Breast epithelium (tissue), 4 donors: Measurements from ENCODE around the gene BLZF1. TPM values are rescaled to one million over a fixed set of nuclear protein-coding genes. Genes with fewer than 3 reads are reported as not detected.
"Not testable (repeated sequence)": the region's sequence is repeated elsewhere in the genome, so short reads cannot be mapped to it uniquely, and the experiment has no call there.

Source experiments
- DNase-seq, 2 donors: peaks; one replicate each; pipeline ENCODE4 v3.0.0-alpha.2; 2019; ENCODE audit warnings: low spot score in 2 of 2
- H3K27ac ChIP-seq, 2 donors: fragments of 200-600 bp; sonication (generic) in 1 of 2; one replicate each; pipeline ENCODE4 v1.5.1; 2016 to 2019; ENCODE audit warnings: mild to moderate bottlenecking in 1 of 2
- H3K27me3 ChIP-seq, 2 donors: fragments of 200-600 bp; sonication (generic) in 1 of 2; one replicate each; pipeline versions ENCODE4 v1.5.1 to v1.6.0; 2017 to 2019; ENCODE audit warnings: control low read depth in 1 of 2, mild to moderate bottlenecking in 1 of 2
- H3K36me3 ChIP-seq: fragments of 200-600 bp; one replicate; pipeline ENCODE4 v1.5.1; 2019
- H3K4me1 ChIP-seq, 2 donors: fragments of 200-600 bp; sonication (generic); one replicate each; pipeline ENCODE4 v1.5.1; 2016 to 2019; ENCODE audit warnings: control low read depth in 1 of 2
- H3K4me3 ChIP-seq, 3 donors: fragments of 200-600 bp; sonication (generic); 1 replicate in 2 of 3; 2 replicates in 1 of 3; pipeline ENCODE4 v1.5.1; 2016 to 2019; ENCODE audit warnings: mild to moderate bottlenecking in 3 of 3, moderate library complexity in 2 of 3
- H3K9me3 ChIP-seq, 2 donors: fragments of 200-600 bp; sonication (generic) in 1 of 2; one replicate each; pipeline ENCODE4 v1.5.1; 2016 to 2019; ENCODE audit warnings: control low read depth in 1 of 2
- POLR2A ChIP-seq: fragments of 450-650 bp; IDR thresholded peaks from one replicate; pipeline ENCODE4 v1.6.1; 2016; ENCODE audit warnings: antibody characterized with exemption, mild to moderate bottlenecking, moderate library complexity
- POLR2AphosphoS5 ChIP-seq, 3 donors: sonication (generic); formaldehyde crosslinking; IDR thresholded peaks; one replicate each; pipeline ENCODE4 v1.6.1; 2017; ENCODE audit warnings: antibody characterized with exemption in 3 of 3
- intact Hi-C: fragments of 100-400 bp; cut with DNase I; formaldehyde crosslinking; loops from one replicate; pipeline ENCODE4 v1.15.1; 2023; ENCODE audit warnings: low total_unique reads
- total RNA-seq, 3 donors: library from RNA; depleted of rRNA; stranded (reverse); fragments of >200 nt; gene quantifications; one replicate each; pipeline ENCODE4 v1.1.0, GENCODE V29; 2016
- TF ChIP-seq, protein P1 (sequence below), 3 donors: fragments of 450-650 bp; IDR thresholded peaks; one replicate each; pipeline ENCODE4 v1.5.1; 2016 to 2017; ENCODE audit warnings: antibody characterized with exemption in 3 of 3, mild to moderate bottlenecking in 3 of 3, moderate library complexity in 3 of 3

Gene BLZF1
- total RNA-seq, 3 donors from 2014 or later = 22.0 to 34.8 (median 27.7) TPM

- H3K9me3 ChIP-seq = peaks cover 0 to 6% of the 10 kb centered on the region in 2 donors
- no peak overlapping the region for H3K27ac ChIP-seq
- intact Hi-C loops = no loop called here
- no peak for DNase-seq
- no peaks in the 10 kb centered on the region for H3K27me3 ChIP-seq
- H3K4me1 ChIP-seq = no peaks in the 10 kb centered on the region
- no peak overlapping the region for H3K4me3 ChIP-seq
- no peaks in the 10 kb centered on the region for H3K36me3 ChIP-seq
- TF ChIP-seq POLR2AphosphoS5 (IDR thresholded peaks at IDR 0.05) = no peak
- TF ChIP-seq POLR2A = no peak
- TF ChIP-seq, protein P1, sequence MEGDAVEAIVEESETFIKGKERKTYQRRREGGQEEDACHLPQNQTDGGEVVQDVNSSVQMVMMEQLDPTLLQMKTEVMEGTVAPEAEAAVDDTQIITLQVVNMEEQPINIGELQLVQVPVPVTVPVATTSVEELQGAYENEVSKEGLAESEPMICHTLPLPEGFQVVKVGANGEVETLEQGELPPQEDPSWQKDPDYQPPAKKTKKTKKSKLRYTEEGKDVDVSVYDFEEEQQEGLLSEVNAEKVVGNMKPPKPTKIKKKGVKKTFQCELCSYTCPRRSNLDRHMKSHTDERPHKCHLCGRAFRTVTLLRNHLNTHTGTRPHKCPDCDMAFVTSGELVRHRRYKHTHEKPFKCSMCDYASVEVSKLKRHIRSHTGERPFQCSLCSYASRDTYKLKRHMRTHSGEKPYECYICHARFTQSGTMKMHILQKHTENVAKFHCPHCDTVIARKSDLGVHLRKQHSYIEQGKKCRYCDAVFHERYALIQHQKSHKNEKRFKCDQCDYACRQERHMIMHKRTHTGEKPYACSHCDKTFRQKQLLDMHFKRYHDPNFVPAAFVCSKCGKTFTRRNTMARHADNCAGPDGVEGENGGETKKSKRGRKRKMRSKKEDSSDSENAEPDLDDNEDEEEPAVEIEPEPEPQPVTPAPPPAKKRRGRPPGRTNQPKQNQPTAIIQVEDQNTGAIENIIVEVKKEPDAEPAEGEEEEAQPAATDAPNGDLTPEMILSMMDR (IDR thresholded peaks at IDR 0.05) = no peak
These were observed 37.1 kb upstream of the BLZF1 start for GRCh38 chr1:169330927-169331326.

GRCh38 chr1:169334727-169335126 is 33.3 kb upstream of the BLZF1 start:
- H3K27me3 ChIP-seq, H3K36me3 ChIP-seq, H3K4me1 ChIP-seq, DNase-seq, intact Hi-C loops, H3K9me3 ChIP-seq, H3K4me3 ChIP-seq, H3K27ac ChIP-seq: not testable (repeated sequence)

- intact Hi-C loops, H3K27ac ChIP-seq, H3K4me1 ChIP-seq, H3K4me3 ChIP-seq, H3K9me3 ChIP-seq, H3K27me3 ChIP-seq, DNase-seq, H3K36me3 ChIP-seq: not testable (repeated sequence)
These were observed 30.9 kb upstream of the BLZF1 start for GRCh38 chr1:169336947-169337715.

- intact Hi-C loops = no loop called here
- H3K36me3 ChIP-seq = no peaks in the 10 kb centered on the region
- H3K27me3 ChIP-seq = no peaks in the 10 kb centered on the region
- TF ChIP-seq POLR2A = no peak
- TF ChIP-seq POLR2AphosphoS5 (IDR thresholded peaks at IDR 0.05) = no peak
- TF ChIP-seq, protein P1 (IDR thresholded peaks at IDR 0.05) = no peak
- no peak overlapping the region for H3K27ac ChIP-seq
- no peak overlapping the region for H3K4me3 ChIP-seq
- H3K9me3 ChIP-seq = no peaks in the 10 kb centered on the region
- H3K4me1 ChIP-seq = no peaks in the 10 kb centered on the region
- no peak for DNase-seq
These were observed 29.4 kb upstream of the BLZF1 start for GRCh38 chr1:169338617-169339016.

DNA sequence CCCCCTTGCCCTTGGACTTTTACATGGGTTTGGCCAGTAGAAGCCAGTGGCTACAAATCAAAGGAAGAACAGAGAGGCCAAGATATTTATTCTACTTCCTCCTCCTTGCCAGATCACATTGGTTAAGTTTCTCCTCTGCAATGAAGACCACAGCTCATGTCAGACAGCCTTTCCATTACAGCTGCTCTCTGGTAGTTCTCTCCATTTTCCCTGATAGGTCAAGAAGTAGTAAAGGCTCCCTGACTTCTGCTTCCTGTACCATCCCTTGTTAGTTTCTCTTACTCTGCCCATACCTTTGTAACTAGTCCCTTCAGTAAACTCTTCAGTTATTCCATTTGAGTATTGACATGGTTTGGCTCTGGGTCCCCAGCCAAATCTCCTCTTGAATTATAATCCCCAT is 28.2 kb upstream of the BLZF1 start:
- no peak overlapping the region for H3K4me3 ChIP-seq
- no peaks in the 10 kb centered on the region for H3K36me3 ChIP-seq
- intact Hi-C loops = no loop called here
- TF ChIP-seq POLR2A (no peak), POLR2AphosphoS5 (IDR thresholded peaks at IDR 0.05) (no peak)
- TF ChIP-seq, protein P1 (IDR thresholded peaks at IDR 0.05) = no peak
- no peaks in the 10 kb centered on the region for H3K27me3 ChIP-seq
- H3K9me3 ChIP-seq = no peaks in the 10 kb centered on the region
- DNase-seq = no peak
- H3K4me1 ChIP-seq = no peaks in the 10 kb centered on the region
- no peak overlapping the region for H3K27ac ChIP-seq

DNA sequence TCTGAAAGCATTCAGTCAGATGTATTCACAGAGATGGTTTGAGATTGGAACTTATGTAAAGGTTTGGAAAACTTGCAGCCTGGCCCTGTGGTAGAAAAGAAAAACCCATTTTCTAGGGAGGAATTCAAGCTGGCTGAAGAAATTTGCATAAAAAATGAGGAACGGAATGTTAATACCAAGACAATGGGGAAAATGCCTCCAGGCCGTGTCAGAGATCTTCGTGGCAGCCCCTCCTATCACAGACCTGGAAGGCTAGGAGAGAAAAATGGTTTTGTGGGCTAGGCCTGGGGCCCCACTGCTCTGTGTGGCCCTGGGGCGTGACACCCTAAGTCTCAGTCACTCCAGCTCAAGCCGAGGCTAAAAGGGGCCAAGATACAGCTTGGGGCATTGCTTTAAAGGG is 27.1 kb upstream of the BLZF1 start:
- intact Hi-C loops = no loop called here

DNA sequence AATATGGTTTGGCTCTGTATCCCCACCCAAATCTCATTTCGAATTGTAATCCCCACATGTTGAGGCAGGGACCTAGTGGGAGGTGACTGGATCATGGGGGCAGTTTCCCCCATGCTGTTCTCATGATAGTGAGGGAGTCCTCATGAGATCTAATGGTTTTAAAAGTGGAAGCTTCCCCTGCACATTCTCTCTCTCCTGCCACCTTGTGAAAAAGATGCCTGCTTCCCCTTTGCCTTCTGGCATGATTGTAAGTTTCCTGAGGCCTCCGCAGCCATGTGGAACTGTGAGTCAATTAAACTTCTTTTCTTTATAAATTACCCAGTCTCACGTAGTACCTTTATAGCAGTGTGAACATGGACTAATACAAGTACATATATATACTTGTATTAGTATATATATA is 25.9 kb upstream of the BLZF1 start:
- H3K27ac ChIP-seq, H3K27me3 ChIP-seq, H3K36me3 ChIP-seq, H3K4me1 ChIP-seq, DNase-seq, H3K4me3 ChIP-seq, H3K9me3 ChIP-seq, intact Hi-C loops: not testable (repeated sequence)

More for the DNA sequence above, 27.1 kb upstream of the BLZF1 start:
- no peaks in the 10 kb centered on the region for H3K27me3 ChIP-seq
- H3K4me1 ChIP-seq = no peaks in the 10 kb centered on the region
- H3K9me3 ChIP-seq = no peaks in the 10 kb centered on the region
- H3K36me3 ChIP-seq = no peaks in the 10 kb centered on the region
- H3K4me3 ChIP-seq = no peak overlapping the region
- no peak for DNase-seq
- H3K27ac ChIP-seq = no peak overlapping the region
- TF ChIP-seq POLR2AphosphoS5 (IDR thresholded peaks at IDR 0.05) = no peak
- no peak for TF ChIP-seq POLR2A
- TF ChIP-seq, protein P1 (IDR thresholded peaks at IDR 0.05) = no peak
